ENCODE data around the gene OR4X1.

- TF ChIP-seq L3MBTL2 (conservative IDR thresholded peaks at IDR 0.05) (no peak), FOXM1 (IDR thresholded peaks at IDR 0.05; ENCODE audit: borderline replicate concordance) (no peak), FOXK2 (IDR thresholded peaks at IDR 0.05) (no peak), ARNT (IDR thresholded peaks at IDR 0.05) (no peak), SP1 (IDR thresholded peaks at IDR 0.05) (no peak), HDGF (IDR thresholded peaks at IDR 0.05; ENCODE audit: borderline replicate concordance) (no peak), TARDBP (IDR thresholded peaks at IDR 0.05) (no peak)
These were observed 25.9 kb upstream of the OR4X1 start for GRCh38 chr11:48237727-48238126.
